Retina (tissue), 1 donor: ENCODE results near the gene SEMA3F.

Source experiments
- DNase-seq: peaks from one replicate; pipeline ENCODE4 v3.0.0-alpha.2; 2016

The SEMA3F gene

DNA sequence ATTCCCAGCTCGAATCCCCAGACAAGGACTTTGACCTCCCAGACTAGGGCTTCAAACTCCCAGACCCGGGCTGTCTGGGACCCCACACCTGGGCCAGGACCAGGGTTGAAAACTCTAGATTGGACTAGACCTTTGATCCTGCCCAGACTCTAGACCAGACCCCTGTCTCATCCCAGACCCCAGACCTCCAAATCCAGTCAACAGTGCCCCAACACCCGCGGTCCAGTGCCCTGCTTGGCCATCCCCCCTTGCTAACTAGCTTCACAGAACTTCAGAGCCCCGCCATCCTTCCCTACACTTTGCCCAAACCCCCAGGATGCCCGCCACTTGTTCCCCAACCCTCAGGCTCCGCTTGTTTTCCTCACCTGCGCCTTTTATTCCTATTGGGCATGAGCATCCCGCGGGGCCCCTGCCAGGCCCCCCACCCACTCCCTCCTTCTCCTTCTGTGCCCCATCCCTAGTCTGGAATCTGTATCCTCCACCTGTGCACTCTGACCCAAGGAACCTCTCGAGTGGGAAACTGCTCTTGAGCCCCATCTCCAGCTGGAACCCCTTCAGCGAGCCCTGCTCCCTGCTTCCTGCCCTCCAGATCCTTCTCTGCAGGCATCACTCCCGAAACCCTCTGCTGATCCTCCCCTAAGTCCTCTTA is 81.5 kb downstream of the SEMA3F start:
- no peak for DNase-seq

DNA sequence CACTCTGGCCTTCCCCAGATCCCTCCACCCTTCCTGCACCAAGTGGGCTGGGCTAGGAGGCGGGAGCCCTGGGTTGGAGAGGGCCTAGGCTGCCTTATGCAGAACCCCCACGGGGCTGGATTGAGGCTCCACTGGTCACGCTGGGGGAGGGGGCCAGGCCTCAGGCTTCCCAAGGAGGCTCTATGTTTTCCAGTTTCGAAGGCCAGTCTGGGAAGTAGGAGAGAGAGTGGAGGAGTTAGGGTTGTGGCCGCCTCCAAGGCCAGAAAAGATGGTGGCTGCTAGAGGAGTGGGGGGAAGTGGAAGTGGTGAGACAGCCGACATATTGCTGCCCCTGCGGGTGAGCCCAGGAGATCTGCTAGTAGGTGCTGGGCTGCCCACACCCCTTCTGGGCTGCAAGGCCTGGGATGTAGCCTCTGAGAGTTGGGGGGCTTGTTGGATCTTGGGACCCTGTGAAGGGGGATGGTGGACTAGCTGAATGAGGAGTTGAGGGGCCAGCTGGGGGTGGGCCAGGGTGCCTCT is 82.1 kb downstream of the SEMA3F start:
- DNase-seq = peak; percentile 58

DNA sequence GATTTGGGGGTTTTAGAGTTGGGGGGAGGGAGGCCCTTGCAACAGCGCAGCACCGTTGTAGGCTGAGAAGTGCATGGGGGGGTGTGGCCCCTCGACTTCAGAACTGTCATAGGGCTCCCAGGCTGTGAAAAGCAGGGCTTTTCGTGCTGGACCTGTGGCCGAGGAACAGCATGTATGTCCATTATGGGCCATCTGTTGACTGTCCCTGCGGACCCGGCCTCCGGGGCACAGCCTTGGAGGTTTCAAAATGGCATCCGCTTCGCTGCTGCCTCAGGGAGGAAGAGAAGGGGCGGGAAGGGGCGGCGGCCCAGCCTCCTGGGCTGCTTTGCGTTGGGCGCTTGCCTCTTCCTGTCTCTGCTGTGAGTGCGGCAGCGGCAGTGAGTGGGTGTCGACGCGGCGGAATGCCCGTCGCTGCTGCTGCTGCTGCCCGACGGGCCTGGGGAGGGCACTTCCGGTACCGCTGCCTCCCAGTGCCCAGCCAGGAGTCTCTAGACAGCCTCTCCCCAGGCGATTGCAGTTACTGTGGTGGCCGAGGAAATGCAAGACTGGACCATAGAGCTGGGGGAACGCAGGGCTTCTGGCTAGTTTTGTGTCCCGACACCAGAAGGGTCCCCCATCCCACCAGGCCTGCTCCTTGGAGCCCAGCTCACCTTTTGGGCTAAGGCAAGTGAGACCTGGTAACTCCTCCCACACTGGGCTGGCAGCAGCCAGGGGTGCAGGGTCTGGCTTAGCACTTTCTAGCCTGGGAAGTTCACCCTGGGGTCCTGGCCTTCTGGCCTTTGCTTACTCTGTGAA is 82.8 kb downstream of the SEMA3F start:
- peak; percentile 76 for DNase-seq

DNA sequence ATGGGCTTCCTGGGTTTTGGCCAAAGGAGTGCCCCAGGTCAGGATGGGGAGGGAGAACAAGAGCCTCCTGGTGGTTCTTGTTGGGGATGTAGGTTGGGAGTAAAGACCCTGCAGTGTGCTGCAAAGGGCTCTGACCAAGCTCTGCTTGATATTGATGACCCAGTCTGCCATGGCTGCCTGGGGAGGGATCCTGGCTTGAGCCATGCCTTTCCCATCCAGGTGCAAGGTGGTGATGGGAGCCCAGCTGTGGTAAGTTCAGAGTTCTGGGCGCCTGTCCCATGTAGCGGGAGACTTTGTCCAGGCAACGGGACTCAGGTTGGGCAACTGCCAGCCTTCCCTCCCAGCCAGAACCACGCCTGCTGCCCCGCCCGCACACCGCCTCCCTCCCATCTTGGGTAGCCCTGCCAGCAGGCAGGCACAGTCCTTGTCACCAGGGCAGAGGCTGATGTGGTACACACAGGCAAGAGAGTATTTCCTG is 83.5 kb downstream of the SEMA3F start:
- DNase-seq = no peak
